ENCODE measurements around the gene FHL3. TPM values are rescaled to one million over a fixed set of nuclear protein-coding genes. Genes with fewer than 3 reads are reported as not detected.
A peak's percentile ranks its signal among the peaks of the same experiment; 100 is the strongest.

FHL3 gene
- polyA plus RNA-seq, 1 of the 3 experiments (the other 2 are of a cell fraction) = 6.8 TPM

- H3K4me1 ChIP-seq (ENCODE audit: control insufficient read depth in 1 of 2, insufficient read depth in 2 of 2, low read depth in 1 of 2, low read length in 1 of 2) = peaks cover 48 to 52% of the 10 kb centered on the region in 2 experiments
- H2AFZ ChIP-seq (ENCODE audit: low read depth) = peak overlapping the region; percentile 19; the same call in 1 of the 2 replicates
- peaks cover 57% of the 10 kb centered on the region for H3K79me2 ChIP-seq (ENCODE audit: insufficient read depth)
- no peaks in the 10 kb centered on the region for H3K27me3 ChIP-seq (ENCODE audit: insufficient read depth)
- TF ChIP-seq YY1 (IDR thresholded peaks at IDR 0.05; ENCODE audit: low read depth) (no peak), TEAD4 (IDR thresholded peaks at IDR 0.05; ENCODE audit: borderline replicate concordance, insufficient read depth) (no peak), PBX3 (IDR thresholded peaks at IDR 0.05) (no peak), CTCF (IDR thresholded peaks at IDR 0.05) (no peak), USF2 (IDR thresholded peaks at IDR 0.05; ENCODE audit: borderline replicate concordance, low read depth, low read length) (no peak), MEF2A (IDR thresholded peaks at IDR 0.05; ENCODE audit: borderline replicate concordance, low read depth) (no peak), JUND (IDR thresholded peaks at IDR 0.05) (peak; percentile 49), SIN3A (IDR thresholded peaks at IDR 0.05; ENCODE audit: borderline replicate concordance, low read depth, low read length) (no peak), GABPA (IDR thresholded peaks at IDR 0.05; ENCODE audit: low read depth) (0 out of 2 replicates have a peak, but pooled peaks have one; percentile 16), IRF3 (IDR thresholded peaks at IDR 0.05; ENCODE audit: low read depth, low read length) (no peak), FOSL2 (IDR thresholded peaks at IDR 0.05; ENCODE audit: borderline replicate concordance, low read depth) (peak; percentile 53), FOXJ3 (CRISPR knock-in tag; IDR thresholded peaks at IDR 0.05) (no peak), ZBTB33 (IDR thresholded peaks at IDR 0.05; ENCODE audit: borderline replicate concordance, low read depth) (no peak), ELF1 (IDR thresholded peaks at IDR 0.05) (0 out of 2 replicates have a peak, but pooled peaks have one; percentile 17), TCF12 (IDR thresholded peaks at IDR 0.05) (0 out of 2 replicates have a peak, but pooled peaks have one; percentile 9), NFIC (IDR thresholded peaks at IDR 0.05; ENCODE audit: borderline replicate concordance) (no peak)
- H3K36me3 ChIP-seq (replicated peaks in 1 of 2; ENCODE audit: control insufficient read depth in 1 of 2, insufficient read depth in 2 of 2, low read length in 1 of 2) = peaks cover 0 to 18% of the 10 kb centered on the region in 2 experiments
- no peaks in the 10 kb centered on the region for H3K9me3 ChIP-seq
- WGBS (ENCODE audit: low lambda C conversion rate) = 11% methylated on average over 8 of the region's 9 CpGs
- H3K9me2 ChIP-seq = no peaks in the 10 kb centered on the region
- H4K20me1 ChIP-seq (ENCODE audit: insufficient read depth) = no peaks in the 10 kb centered on the region
- ChIA-PET POLR2A (interaction anchor here (1.1 to 1.4 kb wide), 3 partner anchors 9 to 13 kb away, joined by 3 to 5 read pairs (median 5); partner anchors contain the start of gene SF3A3), CTCF (interaction anchor here (0.9 to 5.2 kb wide), 3 partner anchors 9 to 836 kb away, joined by 3 to 37 read pairs (median 3); partner anchors contain the start of gene SF3A3)
- H3F3A ChIP-seq (replicated peaks; ENCODE audit: insufficient read depth) = peaks cover 27% of the 10 kb centered on the region
- H3K4me3 ChIP-seq (ENCODE audit: low read depth in 2 of 2, low read length in 1 of 2) = no peak overlapping the region; a peak in 1 of 4 replicates
- DNase-seq = peak; percentile 72
- peak overlapping the region; percentile 70 for H3K4me2 ChIP-seq
- H3K27ac ChIP-seq (ENCODE audit: low read depth in 2 of 2, low read length in 1 of 2) = peak overlapping the region; percentile 88 to 92
- peak overlapping the region; percentile 62 for H3K9ac ChIP-seq
Observed at GRCh38 chr1:37999430-38000232, 5.7 kb downstream of the FHL3 start.
